GM19372 (cell line): ENCODE measurements around the gene GPN1.
"Not testable (repeated sequence)": the region's sequence is repeated elsewhere in the genome, so short reads cannot be mapped to it uniquely, and the experiment has no call there.

Experiments
- ATAC-seq: cut with Tn5 transposase; IDR thresholded peaks from one replicate; pipeline ENCODE4 v1.9.1; 2021; ENCODE audit warnings: mild to moderate bottlenecking, low read depth, moderate library complexity; ENCODE audit not compliant: unreplicated experiment

The GPN1 gene

DNA sequence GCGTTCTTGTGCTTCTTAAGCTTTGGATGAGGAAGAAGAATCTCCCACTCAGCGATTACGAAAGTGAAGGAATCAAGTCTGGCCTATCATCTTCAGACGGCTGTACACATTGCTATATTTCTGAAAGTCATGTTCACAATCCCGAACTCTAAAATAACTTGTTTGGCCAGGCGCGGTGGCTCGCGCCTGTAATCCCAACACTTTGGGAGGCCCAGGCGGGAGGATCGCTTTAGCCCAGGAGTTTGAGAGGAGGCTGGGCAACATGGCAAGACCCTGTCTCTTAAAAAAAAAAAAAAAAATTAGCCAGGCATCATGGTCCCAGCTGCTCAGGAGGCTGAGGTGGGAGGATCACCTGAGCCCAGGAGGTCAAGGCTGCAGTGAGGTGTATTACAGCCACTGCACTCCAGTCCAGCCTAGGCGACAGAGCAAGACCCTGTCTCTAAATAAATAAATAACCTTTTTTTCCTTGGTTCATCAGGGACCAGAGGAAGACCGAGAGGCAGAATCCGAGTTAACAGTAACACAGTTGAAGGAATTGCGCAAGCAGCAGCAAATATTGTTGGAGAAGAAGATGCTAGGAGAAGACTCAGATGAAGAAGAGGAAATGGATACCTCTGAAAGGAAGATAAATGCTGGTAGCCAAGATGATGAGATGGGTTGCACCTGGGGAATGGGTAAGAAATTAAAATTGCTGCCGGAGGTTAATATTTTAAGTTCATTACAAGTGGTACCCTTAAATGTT is 35.9 kb downstream of the GPN1 start:
- ATAC-seq: no peak

DNA sequence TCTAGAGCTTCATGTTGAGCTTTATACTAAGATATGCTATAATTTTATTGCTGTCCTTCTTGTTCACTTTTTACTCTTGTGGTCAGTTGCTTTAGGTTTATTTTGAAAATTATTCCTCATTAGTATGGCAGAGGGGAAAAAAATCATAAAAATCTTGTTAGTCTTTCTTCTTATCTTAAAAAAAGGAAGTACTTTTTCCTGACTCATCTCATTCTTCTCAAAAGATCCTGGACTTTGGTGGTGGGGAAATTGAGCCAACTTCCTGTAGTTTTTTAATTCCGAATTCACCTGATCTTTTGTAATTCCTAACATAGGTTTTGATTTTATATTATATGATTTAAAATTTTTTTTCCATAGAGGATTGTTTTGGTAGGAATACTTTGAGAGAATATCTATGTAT is 38.6 kb downstream of the GPN1 start:
- no peak for ATAC-seq

DNA sequence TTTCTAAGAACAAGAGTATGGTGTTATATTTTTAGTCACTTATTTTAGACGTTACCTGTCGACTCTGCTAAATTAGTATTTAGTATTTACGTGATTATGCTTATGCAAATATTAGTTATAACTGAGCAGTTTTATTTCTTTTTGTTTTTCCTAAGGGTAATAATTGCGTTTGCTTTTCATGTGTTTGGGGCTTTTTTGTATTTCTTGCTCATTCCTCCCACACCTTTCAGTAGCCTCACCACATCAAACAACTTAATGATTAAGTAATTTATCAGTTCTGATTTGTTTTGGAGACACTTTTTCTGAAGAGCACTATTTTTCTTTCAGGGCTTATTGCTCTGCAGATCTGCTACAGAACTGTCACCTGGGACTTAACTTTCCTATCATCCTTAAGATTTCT is 42.4 kb downstream of the GPN1 start:
- no peak for ATAC-seq

DNA sequence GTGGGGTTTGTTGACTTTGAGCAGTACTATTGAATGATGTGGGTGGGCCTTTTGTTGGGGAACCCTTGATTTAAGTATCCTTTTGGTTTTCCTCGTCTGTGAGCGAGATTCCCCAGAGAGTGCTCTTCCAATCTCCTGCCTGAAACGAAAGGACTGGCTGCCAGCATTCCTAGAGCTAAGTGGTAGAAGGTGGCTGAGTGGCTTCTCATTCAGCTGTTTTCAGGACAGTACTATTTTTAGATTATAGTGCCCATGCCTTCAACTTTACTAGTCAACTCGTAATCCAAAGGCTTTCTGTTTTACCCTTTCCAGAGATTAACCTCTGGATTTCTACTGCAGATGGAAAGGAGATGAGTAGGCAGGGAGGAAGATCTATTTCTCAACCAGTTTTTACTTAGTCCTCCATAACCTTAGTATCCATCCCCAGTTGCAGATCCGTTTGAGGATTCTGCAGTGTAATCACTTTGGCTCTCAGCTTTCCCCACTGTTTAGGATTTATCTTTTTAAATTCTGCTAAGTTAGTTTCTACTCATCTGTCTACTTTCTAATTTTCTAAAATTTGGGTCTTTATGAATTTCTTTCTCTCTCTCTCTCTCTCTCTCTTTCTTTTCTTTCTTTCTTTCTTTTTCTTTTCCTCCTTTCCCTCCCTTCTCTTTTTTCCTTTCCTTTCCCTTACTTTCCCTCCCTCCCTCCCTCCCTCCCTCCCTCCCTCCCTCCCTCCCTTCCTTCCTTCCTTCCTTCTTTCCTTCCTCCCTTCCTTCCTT is 44.1 kb downstream of the GPN1 start:
- no peak for ATAC-seq

DNA sequence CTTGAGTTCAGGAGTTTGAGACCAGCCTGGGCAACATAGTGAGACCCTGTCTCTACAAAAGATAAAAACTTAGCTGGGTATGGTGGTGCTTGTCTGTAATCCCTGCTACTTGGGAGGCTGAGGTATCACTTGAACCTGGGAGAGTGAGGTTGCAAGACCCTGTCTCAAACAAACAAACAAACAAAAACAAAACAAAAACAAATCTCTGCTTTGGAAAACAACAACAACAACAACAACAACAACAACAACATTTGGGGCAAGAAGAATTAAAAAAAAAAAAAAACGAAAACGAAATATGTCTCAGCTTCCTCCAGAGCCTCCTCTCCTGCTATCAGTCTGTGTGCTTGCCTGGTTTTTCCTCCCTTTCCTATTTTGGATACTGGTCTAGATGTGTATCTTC is 51.7 kb downstream of the GPN1 start:
- ATAC-seq: no peak

DNA sequence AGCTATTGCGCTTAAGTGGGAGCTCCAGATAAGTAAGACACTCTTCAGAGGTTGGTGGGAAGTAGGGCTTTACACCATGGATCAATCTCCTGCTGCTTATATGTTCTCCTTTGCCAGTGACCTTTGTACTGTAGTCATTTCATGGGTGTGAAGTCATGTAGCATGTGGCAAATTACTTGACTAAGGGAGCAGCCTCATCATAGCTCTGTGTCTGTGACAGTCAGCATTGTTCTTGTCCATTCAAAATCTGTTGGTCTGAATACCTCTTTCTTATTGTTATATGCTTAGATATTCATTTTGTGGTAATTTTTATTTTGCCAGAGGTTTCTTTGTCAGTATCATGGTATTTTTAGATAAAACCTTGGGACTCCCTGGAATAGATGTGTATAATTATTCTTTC is 53.0 kb downstream of the GPN1 start:
- no peak for ATAC-seq

DNA sequence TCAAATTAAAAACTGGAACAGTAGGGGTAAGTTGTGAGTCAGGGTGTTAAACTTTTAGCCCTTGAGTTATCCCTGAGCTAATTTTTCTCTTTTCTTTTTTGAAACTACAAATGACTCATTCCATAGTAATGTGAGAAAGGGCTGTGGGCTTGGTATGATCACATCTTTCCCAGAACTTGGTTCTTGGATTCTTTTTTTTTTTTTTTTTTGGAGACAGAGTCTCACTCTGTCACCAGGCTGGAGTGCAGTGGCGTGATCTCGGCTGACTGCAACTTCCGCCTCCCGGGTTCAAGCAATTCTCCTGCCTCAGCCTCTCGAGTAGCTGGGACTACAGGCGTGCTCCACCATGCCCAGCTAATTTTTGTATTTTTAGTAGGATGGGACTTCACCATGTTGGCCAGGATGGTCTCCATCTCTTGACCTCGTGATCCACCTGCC is 53.5 kb downstream of the GPN1 start:
- not testable (repeated sequence) for ATAC-seq

DNA sequence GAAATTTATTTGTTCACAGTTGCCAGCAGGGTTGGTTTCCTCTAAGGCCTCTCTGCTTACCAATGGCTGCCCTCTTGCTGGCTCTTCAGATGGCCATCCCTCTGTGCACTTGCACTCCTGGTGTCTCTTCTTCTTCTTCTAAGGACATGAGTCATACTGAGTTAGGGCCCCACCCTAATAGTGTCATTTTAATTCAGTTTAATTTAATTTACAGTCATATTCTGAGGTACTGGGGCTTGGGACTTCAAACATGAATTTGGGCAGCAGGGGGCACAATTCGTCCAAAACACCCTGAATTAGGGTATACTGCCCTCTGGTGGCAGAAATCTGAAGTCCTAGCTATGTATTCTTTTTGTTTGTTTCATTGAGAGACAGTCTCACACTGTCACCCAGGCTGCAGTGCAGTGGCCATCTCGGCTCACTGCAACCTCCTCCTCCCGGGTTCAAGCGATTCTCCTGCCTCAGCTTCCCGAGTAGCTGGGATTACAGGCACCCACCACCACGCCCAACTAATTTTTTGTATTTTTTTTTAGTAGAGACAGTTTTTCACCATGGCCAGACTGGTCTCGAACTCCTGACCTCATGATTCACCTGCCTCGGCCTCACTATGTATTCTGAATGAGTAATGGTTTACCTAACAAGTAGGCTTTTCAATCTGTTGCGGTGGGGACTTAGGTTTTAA is 54.7 kb downstream of the GPN1 start:
- ATAC-seq: peak; percentile 74

DNA sequence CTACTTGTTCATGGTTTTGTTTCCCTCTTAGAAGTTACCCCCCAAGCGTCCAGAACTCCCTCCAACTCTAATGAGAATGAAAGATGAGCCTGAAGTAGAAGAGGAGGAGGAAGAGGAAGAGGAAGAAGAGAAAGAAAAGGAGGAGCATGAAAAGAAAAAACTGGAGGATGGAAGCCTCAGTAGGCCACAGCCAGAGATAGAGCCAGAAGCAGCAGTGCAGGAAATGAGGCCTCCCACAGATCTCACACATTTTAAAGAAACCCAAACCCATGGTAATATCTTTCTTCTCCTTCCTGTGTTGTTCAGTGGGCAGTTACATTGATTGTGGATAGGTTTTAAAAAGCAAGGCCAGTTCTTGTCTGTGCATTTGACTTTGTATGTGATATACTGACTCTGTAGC is 56.2 kb downstream of the GPN1 start:
- not testable (repeated sequence) for ATAC-seq

DNA sequence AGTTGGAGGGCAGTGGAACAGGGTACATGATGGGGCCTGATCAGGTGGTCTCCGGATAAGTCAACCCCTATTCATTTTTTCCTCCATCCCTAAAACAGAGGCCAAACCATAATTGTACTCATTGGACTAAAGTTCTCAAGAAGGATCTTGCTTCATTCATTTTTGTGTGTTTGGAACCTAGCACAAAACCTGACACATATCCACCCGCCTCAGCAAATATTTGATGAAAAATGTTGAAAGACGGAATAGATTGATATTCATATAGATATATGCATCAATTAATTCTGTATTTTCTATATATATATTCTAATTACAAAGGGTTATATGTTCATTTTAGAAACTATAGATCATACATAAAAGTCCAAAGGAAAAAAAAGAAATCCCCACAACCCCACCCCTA is 56.7 kb downstream of the GPN1 start:
- ATAC-seq: no peak

DNA sequence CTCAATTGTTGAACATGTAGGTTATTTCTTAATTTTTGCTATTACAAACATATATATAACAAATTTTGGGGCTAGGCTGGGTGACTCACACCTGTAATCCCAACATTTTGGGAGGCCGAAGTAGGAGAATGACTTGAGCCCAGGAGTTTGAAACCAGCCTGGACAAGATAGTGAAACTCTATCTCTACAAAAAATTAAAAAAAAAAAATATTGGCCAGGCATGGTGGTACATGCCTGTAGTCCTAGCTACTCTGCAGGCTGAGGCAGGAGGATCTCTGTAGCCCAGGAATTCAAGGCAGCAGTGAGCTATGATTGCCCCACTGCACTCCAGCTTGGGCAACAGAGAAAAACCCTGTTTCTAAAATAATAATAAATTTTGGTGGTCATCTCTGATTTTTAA is 58.4 kb downstream of the GPN1 start:
- ATAC-seq: no peak

DNA sequence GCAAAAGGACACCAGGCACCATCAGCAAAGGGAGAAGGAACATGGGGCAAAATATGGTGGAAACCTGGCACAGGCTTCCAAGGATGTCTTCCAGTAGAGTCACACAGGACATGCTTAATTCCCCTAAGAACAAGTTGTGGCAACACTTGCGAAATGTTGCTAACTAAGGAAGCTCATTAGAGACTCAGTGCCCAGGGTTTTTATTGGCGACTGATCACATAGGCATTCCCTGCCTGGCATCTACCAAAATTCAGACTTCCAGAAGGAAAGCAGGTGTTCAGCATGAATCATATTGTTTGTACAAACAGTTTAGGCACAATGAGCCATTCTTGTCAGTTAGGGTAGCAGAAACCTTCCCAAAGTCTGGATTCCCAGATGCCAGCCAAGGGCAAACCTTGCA is 60.6 kb downstream of the GPN1 start:
- no peak for ATAC-seq

DNA sequence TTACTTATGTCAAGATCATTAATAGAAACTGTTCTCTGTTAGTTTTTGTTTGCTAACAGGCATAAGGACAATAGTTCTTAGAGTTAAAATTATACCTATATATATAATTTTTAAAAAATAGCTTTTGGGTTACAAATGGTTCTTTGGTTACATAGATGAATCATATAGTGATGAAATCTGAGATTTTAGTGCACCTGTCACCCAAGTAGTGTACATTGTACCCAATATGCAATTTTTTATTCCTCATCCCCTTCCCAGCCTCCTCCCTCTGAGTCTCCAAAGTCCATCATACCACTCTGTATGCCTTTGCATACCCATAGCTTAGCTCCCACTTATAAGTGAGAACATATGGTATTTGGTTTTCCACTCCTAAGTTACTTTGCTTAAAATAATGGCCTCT is 61.2 kb downstream of the GPN1 start:
- no peak for ATAC-seq

DNA sequence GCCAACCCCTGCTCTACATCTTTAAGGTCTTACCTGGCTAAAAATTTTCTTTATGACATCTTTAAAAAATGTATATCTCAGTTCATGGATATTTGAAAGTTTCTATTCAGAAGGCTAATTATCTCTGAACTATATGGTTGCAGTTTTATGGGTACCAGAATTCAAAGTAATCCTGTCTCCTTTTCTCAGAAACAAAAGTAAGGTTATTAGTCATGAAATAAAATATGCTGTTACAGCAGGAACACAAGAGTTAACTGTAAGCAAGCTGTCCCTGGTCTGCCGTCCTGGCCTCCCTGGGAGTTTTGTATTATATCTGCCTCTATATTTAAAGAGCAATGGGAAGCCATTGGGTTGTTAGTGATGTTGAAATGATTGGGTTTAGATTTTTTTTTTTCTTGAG is 68.8 kb downstream of the GPN1 start:
- ATAC-seq: no peak
